SK-N-SH treated with all-trans-retinoic acid at 6 μM for 48 hours (cell line): Measurements from ENCODE around the gene FSTL1.

Experiments
- ZNF70 ChIP-seq: fragments of 450-650 bp; formaldehyde crosslinking; IDR thresholded peaks from 2 replicates; pipeline ENCODE4 v1.5.0; 2020; ENCODE audit warnings: mild to moderate bottlenecking, moderate library complexity
- TF ChIP-seq, protein P1 (sequence below): fragments of 250-450 bp; sonication (Bioruptor Pico); IDR thresholded peaks from 2 replicates; pipeline ENCODE4 v1.8.0; 2020; ENCODE audit warnings: mild to moderate bottlenecking, moderate library complexity, borderline replicate concordance

DNA sequence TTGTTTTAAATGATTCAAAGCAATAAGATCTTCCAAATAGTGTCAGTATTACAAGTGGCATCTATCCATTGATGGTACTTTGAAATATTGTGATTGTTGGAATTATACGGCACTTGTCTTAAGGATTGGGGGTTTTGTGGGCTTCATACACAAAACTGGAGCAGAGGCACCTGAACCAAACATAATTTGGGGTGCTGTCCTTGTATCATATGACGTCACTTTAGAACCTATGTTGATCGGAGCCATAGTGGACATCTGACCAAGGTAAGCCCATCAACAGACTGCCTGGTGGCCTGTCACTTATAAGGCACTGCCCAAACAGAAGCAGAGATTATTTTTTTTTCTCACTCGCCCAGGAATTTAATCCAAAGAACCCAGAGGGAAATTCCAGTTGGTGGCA is 98.8 kb downstream of the FSTL1 start:
- TF ChIP-seq, protein P1, sequence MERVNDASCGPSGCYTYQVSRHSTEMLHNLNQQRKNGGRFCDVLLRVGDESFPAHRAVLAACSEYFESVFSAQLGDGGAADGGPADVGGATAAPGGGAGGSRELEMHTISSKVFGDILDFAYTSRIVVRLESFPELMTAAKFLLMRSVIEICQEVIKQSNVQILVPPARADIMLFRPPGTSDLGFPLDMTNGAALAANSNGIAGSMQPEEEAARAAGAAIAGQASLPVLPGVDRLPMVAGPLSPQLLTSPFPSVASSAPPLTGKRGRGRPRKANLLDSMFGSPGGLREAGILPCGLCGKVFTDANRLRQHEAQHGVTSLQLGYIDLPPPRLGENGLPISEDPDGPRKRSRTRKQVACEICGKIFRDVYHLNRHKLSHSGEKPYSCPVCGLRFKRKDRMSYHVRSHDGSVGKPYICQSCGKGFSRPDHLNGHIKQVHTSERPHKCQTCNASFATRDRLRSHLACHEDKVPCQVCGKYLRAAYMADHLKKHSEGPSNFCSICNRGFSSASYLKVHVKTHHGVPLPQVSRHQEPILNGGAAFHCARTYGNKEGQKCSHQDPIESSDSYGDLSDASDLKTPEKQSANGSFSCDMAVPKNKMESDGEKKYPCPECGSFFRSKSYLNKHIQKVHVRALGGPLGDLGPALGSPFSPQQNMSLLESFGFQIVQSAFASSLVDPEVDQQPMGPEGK (CRISPR knock-in tag) = no peak
- no peak for TF ChIP-seq ZNF70
